BLaER1 treated with 17β-estradiol and CSF1 and Interleukin-3, amounts not matched to agents 10 nM and 100 nM (cell line): Measurements from ENCODE around the gene GRAP2.
"Not testable (repeated sequence)": the region's sequence is repeated elsewhere in the genome, so short reads cannot be mapped to it uniquely, and the experiment has no call there.

ENCODE experiments used
- H3K27ac ChIP-seq, 11 experiments: shearing (Covaris generic); formaldehyde crosslinking; 2 replicates each; pipeline ENCODE4 v1.8.1; 2022
- H3K27me3 ChIP-seq, 11 experiments: shearing (Covaris generic); formaldehyde crosslinking; 2 replicates each; pipeline ENCODE4 v1.8.1; 2022
- H3K36me3 ChIP-seq, 11 experiments: shearing (Covaris generic); formaldehyde crosslinking; 2 replicates each; pipeline ENCODE4 v1.8.1; 2022
- H3K4me1 ChIP-seq, 10 experiments: shearing (Covaris generic); formaldehyde crosslinking; 2 replicates each; pipeline ENCODE4 v1.8.1; 2022
- H3K4me2 ChIP-seq, 11 experiments: shearing (Covaris generic); formaldehyde crosslinking; 2 replicates each; pipeline ENCODE4 v1.8.1; 2022
- H3K4me3 ChIP-seq, 10 experiments: shearing (Covaris generic); formaldehyde crosslinking; 2 replicates each; pipeline ENCODE4 v1.8.1; 2022
- H3K9ac ChIP-seq, 11 experiments: shearing (Covaris generic); formaldehyde crosslinking; 2 replicates each; pipeline ENCODE4 v1.8.1; 2022
- H3K9me3 ChIP-seq, 11 experiments: shearing (Covaris generic); formaldehyde crosslinking; replicated peaks in 1 of 11; 2 replicates each; pipeline ENCODE4 v1.8.1; 2022
- H4K20me1 ChIP-seq, 11 experiments: shearing (Covaris generic); formaldehyde crosslinking; 2 replicates each; pipeline ENCODE4 v1.8.1; 2022
- Cebpa-rat ChIP-seq, 11 experiments: shearing (Covaris generic); IDR thresholded peaks; 2 replicates each; pipeline ENCODE4 v1.8.1; 2022

Gene GRAP2

GRCh38 chr22:39943953-39944872 is 43.3 kb downstream of the GRAP2 start:
- Histone ChIP-seq H3K27ac (no peak overlapping the region), H3K4me2 (no peak overlapping the region), H3K9ac (no peak overlapping the region), H3K4me1 (peaks cover 12 to 36% (median 20%) of the 10 kb centered on the region in 10 experiments), H3K36me3 (no peaks in the 10 kb centered on the region), H3K9me3 (no peaks in the 10 kb centered on the region), H3K27me3 (peaks cover 0 to 15% (median 0%) of the 10 kb centered on the region in 11 experiments; a peak in 4 of 22 replicates), H4K20me1 (peaks cover 0 to 4% (median 0%) of the 10 kb centered on the region in 11 experiments; a peak in 1 of 22 replicates), H3K4me3 (no peak overlapping the region)
- TF ChIP-seq Cebpa-rat (IDR thresholded peaks at IDR 0.05), result no peak

- Histone ChIP-seq H3K27me3 (peaks cover 0 to 32% (median 0%) of the 10 kb centered on the region in 11 experiments; a peak in 4 of 22 replicates), H3K36me3 (no peaks in the 10 kb centered on the region), H3K4me1 (peaks cover 28 to 55% (median 35%) of the 10 kb centered on the region in 10 experiments), H3K4me2 (peak overlapping the region; percentile 9 to 81 (median 63); a peak in 17 of 22 replicates), H4K20me1 (peaks cover 0 to 4% (median 0%) of the 10 kb centered on the region in 11 experiments; a peak in 1 of 22 replicates), H3K9me3 (no peaks in the 10 kb centered on the region), H3K27ac (no peak overlapping the region), H3K9ac (no peak overlapping the region), H3K4me3 (no peak overlapping the region)
- TF ChIP-seq Cebpa-rat (IDR thresholded peaks at IDR 0.05), result no peak
Measured at GRCh38 chr22:39946126-39946502, 45.2 kb downstream of the GRAP2 start.

GRCh38 chr22:39946503-39947219 is 45.8 kb downstream of the GRAP2 start:
- Histone ChIP-seq H3K9ac (no peak overlapping the region; a peak in 1 of 22 replicates), H3K4me2 (peak overlapping the region; percentile 9 to 81 (median 63)), H3K4me3 (no peak overlapping the region), H3K4me1 (peaks cover 32 to 61% (median 40%) of the 10 kb centered on the region in 10 experiments), H4K20me1 (peaks cover 0 to 4% (median 0%) of the 10 kb centered on the region in 11 experiments; a peak in 1 of 22 replicates), H3K27ac (peak overlapping the region in 3 of 11 experiments; percentile 10 to 36 (median 19); a peak in 2 of 22 replicates), H3K36me3 (no peaks in the 10 kb centered on the region), H3K27me3 (peaks cover 0 to 37% (median 0%) of the 10 kb centered on the region in 11 experiments; a peak in 4 of 22 replicates), H3K9me3 (no peaks in the 10 kb centered on the region)
- TF ChIP-seq Cebpa-rat (IDR thresholded peaks at IDR 0.05), result no peak

GRCh38 chr22:39947220-39948216 is 46.6 kb downstream of the GRAP2 start:
- TF ChIP-seq Cebpa-rat (IDR thresholded peaks at IDR 0.05), result no peak
- H3K9me3 ChIP-seq, result no peaks in the 10 kb centered on the region
- H3K4me2 ChIP-seq, result peak overlapping the region; percentile 9 to 81 (median 63); a peak in 21 of 22 replicates
- no peaks in the 10 kb centered on the region for H3K36me3 ChIP-seq
- peaks cover 0 to 4% (median 0%) of the 10 kb centered on the region in 11 experiments; a peak in 1 of 22 replicates for H4K20me1 ChIP-seq
- peaks cover 32 to 67% (median 49%) of the 10 kb centered on the region in 10 experiments for H3K4me1 ChIP-seq
- H3K27ac ChIP-seq, result peak overlapping the region in 2 of 11 experiments; percentile 19 to 36; a peak in 2 of 22 replicates
- H3K4me3 ChIP-seq, result no peak overlapping the region
- peaks cover 0 to 38% (median 0%) of the 10 kb centered on the region in 11 experiments; a peak in 4 of 22 replicates for H3K27me3 ChIP-seq
- H3K9ac ChIP-seq, result no peak overlapping the region; a peak in 1 of 22 replicates

- no peak for TF ChIP-seq Cebpa-rat (IDR thresholded peaks at IDR 0.05)
- H3K9me3 ChIP-seq, result no peaks in the 10 kb centered on the region
- peak overlapping the region; percentile 26 to 80 (median 68); a peak in 21 of 22 replicates for H3K4me2 ChIP-seq
- no peak overlapping the region for H3K9ac ChIP-seq
- peaks cover 0 to 63% (median 0%) of the 10 kb centered on the region in 11 experiments; a peak in 5 of 22 replicates for H3K27me3 ChIP-seq
- H4K20me1 ChIP-seq, result peaks cover 0 to 4% (median 0%) of the 10 kb centered on the region in 11 experiments; a peak in 1 of 22 replicates
- H3K4me3 ChIP-seq, result 0 out of 20 replicates have a peak overlapping the region, but pooled peaks of 1 of the 10 experiments have one; percentile 3
- peak overlapping the region in 2 of 11 experiments; percentile 32 to 44; a peak in 2 of 22 replicates for H3K27ac ChIP-seq
- H3K36me3 ChIP-seq, result no peaks in the 10 kb centered on the region
- peaks cover 29 to 63% (median 54%) of the 10 kb centered on the region in 10 experiments for H3K4me1 ChIP-seq
Measured at GRCh38 chr22:39949964-39950737, 49.3 kb downstream of the GRAP2 start.

- not testable (repeated sequence) for H3K4me3 ChIP-seq, H3K36me3 ChIP-seq, H3K9me3 ChIP-seq, H4K20me1 ChIP-seq
- peak overlapping the region in 1 of 11 experiments; percentile 32; a peak in 1 of 22 replicates for H3K9ac ChIP-seq
- peaks cover 24 to 59% (median 52%) of the 10 kb centered on the region in 10 experiments for H3K4me1 ChIP-seq
- H3K27me3 ChIP-seq, result peaks cover 0 to 74% (median 0%) of the 10 kb centered on the region in 11 experiments; a peak in 5 of 22 replicates
- peak overlapping the region in 10 of 11 experiments; percentile 11 to 80 (median 70); a peak in 17 of 22 replicates for H3K4me2 ChIP-seq
- TF ChIP-seq Cebpa-rat (IDR thresholded peaks at IDR 0.05), result peak in 2 of 11 experiments; percentile 12 to 46; a peak in 1 of 22 replicates
- peak overlapping the region in 1 of 11 experiments; percentile 11; a peak in 1 of 22 replicates for H3K27ac ChIP-seq
Measured at GRCh38 chr22:39951603-39952293, 50.9 kb downstream of the GRAP2 start.

GRCh38 chr22:39952347-39952746 is 51.5 kb downstream of the GRAP2 start:
- Histone ChIP-seq H4K20me1 (peaks cover 0 to 4% (median 0%) of the 10 kb centered on the region in 11 experiments; a peak in 1 of 22 replicates), H3K27ac (no peak overlapping the region), H3K4me1 (peaks cover 24 to 59% (median 52%) of the 10 kb centered on the region in 10 experiments), H3K27me3 (peaks cover 0 to 75% (median 0%) of the 10 kb centered on the region in 11 experiments; a peak in 5 of 22 replicates), H3K9me3 (no peaks in the 10 kb centered on the region), H3K4me2 (peak overlapping the region in 8 of 11 experiments; percentile 63 to 80 (median 74); a peak in 16 of 22 replicates), H3K9ac (no peak overlapping the region), H3K36me3 (no peaks in the 10 kb centered on the region), H3K4me3 (no peak overlapping the region)
- TF ChIP-seq Cebpa-rat (IDR thresholded peaks at IDR 0.05), result no peak
